ENCODE results near the gene LUC7L3.

LUC7L3 gene

GRCh38 chr17:50763716-50764475 is 44.5 kb downstream of the LUC7L3 start:
- TF ChIP-seq POLR2A (IDR thresholded peaks at IDR 0.05; ENCODE audit: extremely low read depth, insufficient read length) (no peak), MYC (IDR thresholded peaks at IDR 0.05; ENCODE audit: low read depth, low read length) (no peak), CTCF (IDR thresholded peaks at IDR 0.05; ENCODE audit: low read depth, low read length) (no peak)
- TF ChIP-seq, protein P1, sequence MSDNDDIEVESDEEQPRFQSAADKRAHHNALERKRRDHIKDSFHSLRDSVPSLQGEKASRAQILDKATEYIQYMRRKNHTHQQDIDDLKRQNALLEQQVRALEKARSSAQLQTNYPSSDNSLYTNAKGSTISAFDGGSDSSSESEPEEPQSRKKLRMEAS (IDR thresholded peaks at IDR 0.05; ENCODE audit: low read depth, low read length) = no peak
- H3K4me3 ChIP-seq (ENCODE audit: low read depth, low read length) = no peak overlapping the region
- DNase-seq (ENCODE audit: low read depth) = no peak

GRCh38 chr17:50764734-50765149 is 45.3 kb downstream of the LUC7L3 start:
- no peak overlapping the region for H3K4me3 ChIP-seq (ENCODE audit: low read depth, low read length)
- DNase-seq (ENCODE audit: low read depth) = no peak
- no peak for TF ChIP-seq CTCF (IDR thresholded peaks at IDR 0.05; ENCODE audit: low read depth, low read length)
- no peak for TF ChIP-seq POLR2A (IDR thresholded peaks at IDR 0.05; ENCODE audit: extremely low read depth, insufficient read length)
- TF ChIP-seq MYC (IDR thresholded peaks at IDR 0.05; ENCODE audit: low read depth, low read length) = no peak
- TF ChIP-seq, protein P1 (IDR thresholded peaks at IDR 0.05; ENCODE audit: low read depth, low read length) = no peak

DNA sequence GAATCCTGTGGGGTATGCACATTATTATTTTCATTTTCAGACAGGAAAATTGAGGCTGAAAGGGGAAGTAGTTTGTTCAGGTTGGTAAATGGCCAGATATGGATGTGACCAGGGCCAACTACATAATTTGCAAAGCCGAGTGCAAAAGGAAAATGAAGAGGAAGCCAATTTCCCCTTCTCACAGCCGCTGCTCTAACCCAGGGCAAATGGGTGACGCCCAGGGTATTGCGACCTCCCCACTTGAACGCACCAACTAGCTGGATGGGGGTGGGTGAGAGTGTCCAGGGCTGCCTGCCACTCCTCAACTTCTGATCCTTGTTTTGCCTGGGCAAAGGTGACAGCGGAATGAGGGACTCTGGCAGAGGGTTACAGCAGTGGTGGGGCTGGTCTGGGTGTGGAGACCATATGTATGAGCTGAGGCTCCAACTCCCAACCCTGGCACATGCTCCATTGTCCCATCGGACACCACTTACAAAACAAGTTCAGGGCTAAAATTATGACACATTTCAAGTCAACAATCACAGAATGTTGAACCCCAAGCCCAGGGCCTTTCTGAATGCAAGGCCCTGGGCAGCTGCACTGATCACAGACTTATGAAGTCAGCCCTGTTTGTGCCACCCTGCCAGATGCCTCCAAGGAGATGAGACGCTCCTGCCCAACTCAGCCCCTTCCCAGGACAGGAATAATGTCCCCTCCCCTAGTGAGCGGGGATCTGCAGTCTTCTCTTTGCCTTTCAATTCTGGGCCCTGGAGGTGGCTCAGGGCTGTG is 46.2 kb downstream of the LUC7L3 start:
- TF ChIP-seq, protein P1 (IDR thresholded peaks at IDR 0.05; ENCODE audit: low read depth, low read length) = no peak
- TF ChIP-seq MYC (IDR thresholded peaks at IDR 0.05; ENCODE audit: low read depth, low read length) (no peak), POLR2A (IDR thresholded peaks at IDR 0.05; ENCODE audit: extremely low read depth, insufficient read length) (no peak), CTCF (IDR thresholded peaks at IDR 0.05; ENCODE audit: low read depth, low read length) (no peak)
- H3K4me3 ChIP-seq (ENCODE audit: low read depth, low read length) = no peak overlapping the region
- peak; percentile 61 for DNase-seq (ENCODE audit: low read depth)

DNA sequence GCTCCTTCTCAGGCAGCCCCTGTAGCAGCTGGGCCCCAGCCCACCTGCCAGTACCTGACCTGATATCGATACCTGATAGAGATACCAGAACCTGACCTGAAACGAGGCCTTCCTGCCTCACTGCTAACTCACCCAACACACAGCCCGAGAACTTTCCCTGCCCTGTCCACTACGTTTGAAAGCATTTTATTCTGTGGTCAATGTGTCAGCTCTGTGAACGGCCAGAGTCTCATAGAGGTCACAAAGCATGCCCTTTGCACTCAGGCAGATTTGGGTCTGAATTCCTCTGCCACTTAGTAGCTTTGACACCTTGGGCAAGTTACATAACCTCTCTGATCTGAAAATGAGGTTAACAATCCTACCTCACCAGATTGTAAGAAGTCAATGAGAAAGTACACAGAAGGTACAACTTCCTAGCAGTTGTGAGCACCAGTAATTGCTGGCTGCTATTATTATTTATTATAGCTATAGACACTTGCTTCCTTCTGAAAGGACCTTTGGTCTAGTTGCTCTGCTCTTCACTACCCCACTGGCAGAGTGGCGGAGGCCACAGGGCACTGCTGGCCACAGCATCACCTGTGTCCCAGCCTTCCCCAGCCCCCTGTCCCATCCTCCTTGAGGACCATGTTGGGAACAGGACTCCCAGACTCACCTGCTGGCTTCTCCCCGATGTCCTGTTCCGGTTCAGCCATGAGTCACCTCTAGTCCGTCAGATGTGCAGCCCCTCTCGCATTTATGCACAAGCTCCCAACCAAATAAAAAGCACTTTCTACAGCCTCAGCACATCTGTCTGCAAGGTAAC is 47.0 kb downstream of the LUC7L3 start:
- DNase-seq (ENCODE audit: low read depth) = no peak
- no peak overlapping the region for H3K4me3 ChIP-seq (ENCODE audit: low read depth, low read length)

More for the DNA sequence above, 47.0 kb downstream of the LUC7L3 start:
- TF ChIP-seq POLR2A (IDR thresholded peaks at IDR 0.05; ENCODE audit: extremely low read depth, insufficient read length) = no peak
- no peak for TF ChIP-seq MYC (IDR thresholded peaks at IDR 0.05; ENCODE audit: low read depth, low read length)
- TF ChIP-seq, protein P1 (IDR thresholded peaks at IDR 0.05; ENCODE audit: low read depth, low read length) = no peak
- no peak for TF ChIP-seq CTCF (IDR thresholded peaks at IDR 0.05; ENCODE audit: low read depth, low read length)

All from NB4 (cell line).